HG02938 (cell line): ENCODE measurements around the gene PYURF.

Experiments
- ATAC-seq: cut with Tn5 transposase; IDR thresholded peaks from one replicate; pipeline ENCODE4 v1.9.1; 2021; ENCODE audit warnings: mild to moderate bottlenecking, moderate library complexity; ENCODE audit not compliant: unreplicated experiment

The PYURF gene

GRCh38 chr4:88514557-88515511, 8.7 kb downstream of the PYURF start:
- no peak for ATAC-seq

GRCh38 chr4:88511236-88511635, 12.3 kb downstream of the PYURF start:
- no peak for ATAC-seq

- ATAC-seq: no peak
These were observed 20.2 kb downstream of the PYURF start for GRCh38 chr4:88503344-88503743.

GRCh38 chr4:88497859-88498409, 25.6 kb downstream of the PYURF start:
- no peak for ATAC-seq

- ATAC-seq: no peak
These were observed 34.3 kb downstream of the PYURF start for GRCh38 chr4:88489100-88489761.

- no peak for ATAC-seq
These were observed 42.0 kb downstream of the PYURF start for GRCh38 chr4:88481537-88481936.

- no peak for ATAC-seq
These were observed 45.3 kb downstream of the PYURF start for GRCh38 chr4:88478247-88478646.

- no peak for ATAC-seq
These were observed 46.2 kb downstream of the PYURF start for GRCh38 chr4:88477229-88477860.
